Upper lobe of left lung (tissue), 6 donors: Measurements from ENCODE around the gene HIC1. TPM values are rescaled to one million over a fixed set of nuclear protein-coding genes. Genes with fewer than 3 reads are reported as not detected.

ENCODE experiments used
- ATAC-seq, 2 donors: fragments of 200-7000 bp; cut with Tn5 transposase; one replicate each; pipeline ENCODE4 v1.9.1; 2022; ENCODE audit warnings: mild to moderate bottlenecking in 2 of 2, moderate library complexity in 2 of 2; ENCODE audit not compliant: low FRiP score in 2 of 2
- DNase-seq, 2 donors: peaks; one replicate each; pipeline ENCODE4 v3.0.0-alpha.2; 2019 to 2020
- H3K27ac ChIP-seq, 4 donors: fragments of 200-600 bp; sonication (generic); one replicate each; pipeline ENCODE4 v1.5.1; 2016 to 2019
- H3K27me3 ChIP-seq, 4 donors: fragments of 200-600 bp; sonication (generic); one replicate each; pipeline ENCODE4 v1.5.1; 2017 to 2019
- H3K36me3 ChIP-seq, 4 donors: fragments of 200-600 bp; sonication (generic); one replicate each; pipeline ENCODE4 v1.5.1; 2016 to 2019
- H3K4me1 ChIP-seq, 4 donors: fragments of 200-600 bp; sonication (generic); one replicate each; pipeline ENCODE4 v1.5.1; 2018 to 2019
- H3K4me3 ChIP-seq, 4 donors: fragments of 200-600 bp; sonication (generic); one replicate each; pipeline ENCODE4 v1.5.1; 2017 to 2019; ENCODE audit warnings: mild to moderate bottlenecking in 2 of 4, moderate library complexity in 1 of 4
- H3K9me3 ChIP-seq, 4 donors: fragments of 200-600 bp; sonication (generic); one replicate each; pipeline ENCODE4 v1.5.1; 2018 to 2019
- EP300 ChIP-seq, 4 donors: sonication (generic); formaldehyde crosslinking; IDR thresholded peaks; one replicate each; pipeline ENCODE4 v1.5.1; 2017; ENCODE audit warnings: antibody characterized with exemption in 4 of 4, control low read depth in 2 of 4
- POLR2A ChIP-seq, 4 donors: fragments of 450-650 bp; IDR thresholded peaks; one replicate each; pipeline ENCODE4 v1.5.1; 2016 to 2017; ENCODE audit warnings: antibody characterized with exemption in 4 of 4, mild to moderate bottlenecking in 2 of 4
- POLR2AphosphoS5 ChIP-seq, 2 donors: sonication (generic); formaldehyde crosslinking; IDR thresholded peaks; one replicate each; pipeline ENCODE4 v1.5.1; 2017; ENCODE audit warnings: antibody characterized with exemption in 2 of 2
- WGBS, 2 donors: methylation state at CpG; one replicate each; pipeline ENCODE4 v1.1.5; 2017 to 2018; 5-methylcytosine and 5-hydroxymethylcytosine counted together
- total RNA-seq, 6 donors: library from RNA; depleted of rRNA in 4 of 6; stranded (reverse); fragments of >200 nt in 4 of 6; gene quantifications; one replicate each; pipeline versions ENCODE4 v1.1.0 to v1.2.1, GENCODE V29; 2016 to 2021
- TF ChIP-seq, protein P1 (sequence below), 6 experiments: fragments of 450-650 bp in 4 of 6; fragments of 200-600 bp in 2 of 6; sonication (generic) in 2 of 6; IDR thresholded peaks; one replicate each; pipeline ENCODE4 v1.5.1; 2016 to 2019; ENCODE audit warnings: antibody characterized with exemption in 6 of 6
- donor health status: DM: no; HTN: no; CAD: no; lungs with moderate emphysema.
- donor health status: DM: no; HTN: yes; CAD: no; lungs with severe emphysema.

Gene HIC1
- total RNA-seq, 6 donors from 2014 or later, result 8.0 to 25.5 (median 19.1) TPM

DNA sequence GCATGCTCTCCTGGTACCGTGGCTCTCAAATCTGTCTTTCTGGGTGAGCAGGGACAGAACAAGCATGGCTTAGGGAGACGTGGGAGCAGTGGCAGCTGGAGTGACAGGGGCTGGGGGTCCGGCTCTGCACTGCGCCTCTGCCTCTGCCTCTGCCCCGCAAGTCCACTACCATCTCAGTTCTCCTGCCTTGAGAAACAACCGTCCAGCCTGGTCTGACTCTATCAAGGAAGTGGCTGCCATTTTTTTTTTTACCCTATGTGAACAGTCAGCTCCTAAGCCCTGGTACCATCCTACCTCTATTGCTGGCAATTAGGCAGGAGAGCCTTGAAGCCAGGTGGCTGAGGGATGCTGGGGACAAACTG lies 16.1 kb downstream of the HIC1 start:
- 85 to 88% methylated on average over 6 of the region's 6 CpGs for WGBS, 2 donors
- peaks cover 54 to 72% (median 68%) of the 10 kb centered on the region in 4 donors for H3K4me1 ChIP-seq
- DNase-seq (no peak), ATAC-seq (no peak)
- peak overlapping the region; percentile 75 to 90 (median 80) for H3K27ac ChIP-seq
- no peak for TF ChIP-seq POLR2A (IDR thresholded peaks at IDR 0.05)
- TF ChIP-seq POLR2AphosphoS5 (IDR thresholded peaks at IDR 0.05), result no peak
- TF ChIP-seq EP300 (IDR thresholded peaks at IDR 0.05), result no peak
- TF ChIP-seq, protein P1, sequence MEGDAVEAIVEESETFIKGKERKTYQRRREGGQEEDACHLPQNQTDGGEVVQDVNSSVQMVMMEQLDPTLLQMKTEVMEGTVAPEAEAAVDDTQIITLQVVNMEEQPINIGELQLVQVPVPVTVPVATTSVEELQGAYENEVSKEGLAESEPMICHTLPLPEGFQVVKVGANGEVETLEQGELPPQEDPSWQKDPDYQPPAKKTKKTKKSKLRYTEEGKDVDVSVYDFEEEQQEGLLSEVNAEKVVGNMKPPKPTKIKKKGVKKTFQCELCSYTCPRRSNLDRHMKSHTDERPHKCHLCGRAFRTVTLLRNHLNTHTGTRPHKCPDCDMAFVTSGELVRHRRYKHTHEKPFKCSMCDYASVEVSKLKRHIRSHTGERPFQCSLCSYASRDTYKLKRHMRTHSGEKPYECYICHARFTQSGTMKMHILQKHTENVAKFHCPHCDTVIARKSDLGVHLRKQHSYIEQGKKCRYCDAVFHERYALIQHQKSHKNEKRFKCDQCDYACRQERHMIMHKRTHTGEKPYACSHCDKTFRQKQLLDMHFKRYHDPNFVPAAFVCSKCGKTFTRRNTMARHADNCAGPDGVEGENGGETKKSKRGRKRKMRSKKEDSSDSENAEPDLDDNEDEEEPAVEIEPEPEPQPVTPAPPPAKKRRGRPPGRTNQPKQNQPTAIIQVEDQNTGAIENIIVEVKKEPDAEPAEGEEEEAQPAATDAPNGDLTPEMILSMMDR (IDR thresholded peaks at IDR 0.05), result no peak
- H3K27me3 ChIP-seq, result no peaks in the 10 kb centered on the region
- no peak overlapping the region for H3K4me3 ChIP-seq
- peaks cover 0 to 13% (median 4%) of the 10 kb centered on the region in 4 donors for H3K36me3 ChIP-seq
- no peaks in the 10 kb centered on the region for H3K9me3 ChIP-seq

DNA sequence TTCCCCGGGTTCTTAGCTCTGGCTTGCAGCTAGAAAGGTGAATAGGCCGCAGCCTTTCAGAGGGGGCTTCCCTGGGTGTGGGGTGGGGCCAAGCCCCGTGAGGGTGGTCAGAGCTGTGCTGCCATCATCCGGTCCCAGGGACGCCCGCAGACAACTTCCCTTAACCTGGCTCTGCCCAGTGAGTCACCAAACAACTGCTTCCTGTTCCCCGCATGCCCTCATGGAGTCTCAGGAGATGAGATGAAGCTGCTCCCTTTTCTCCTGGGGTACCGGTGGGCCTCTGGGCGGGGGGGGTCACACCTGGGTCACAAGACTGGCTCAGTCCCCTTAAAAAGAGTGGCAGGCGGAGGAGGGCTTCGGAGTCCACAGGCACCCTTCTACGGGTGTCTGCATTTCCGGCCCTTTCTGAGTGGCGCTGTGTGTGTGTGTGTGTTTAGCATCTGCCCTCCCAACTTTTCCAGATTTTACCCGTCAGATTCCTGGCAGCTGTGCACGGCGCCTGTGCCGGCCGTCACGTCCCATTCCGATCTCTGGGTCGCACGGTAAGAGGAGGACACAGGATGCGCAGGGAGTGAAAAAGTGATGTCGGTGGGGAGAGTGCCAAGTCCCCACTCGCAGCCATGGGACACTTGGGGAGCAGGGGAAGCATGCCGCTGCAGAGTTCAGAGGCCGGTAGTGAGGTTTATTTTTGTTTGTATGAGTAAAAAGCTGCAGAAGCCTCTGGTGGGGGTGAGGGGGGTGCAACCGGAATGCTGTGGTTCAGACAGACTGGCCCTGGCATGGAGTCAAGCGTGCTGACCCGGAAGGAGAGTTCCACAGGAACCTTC lies 16.8 kb downstream of the HIC1 start:
- Histone ChIP-seq H3K4me1 (peaks cover 57 to 73% (median 66%) of the 10 kb centered on the region in 4 donors), H3K4me3 (no peak overlapping the region), H3K27me3 (no peaks in the 10 kb centered on the region), H3K9me3 (no peaks in the 10 kb centered on the region), H3K27ac (peak overlapping the region; percentile 75 to 90 (median 80)), H3K36me3 (peaks cover 0 to 14% (median 4%) of the 10 kb centered on the region in 4 donors)
- peak in 3 of 4 donors; percentile 77 to 79 (median 77) for TF ChIP-seq EP300 (IDR thresholded peaks at IDR 0.05)
- TF ChIP-seq POLR2A (IDR thresholded peaks at IDR 0.05), result no peak
- TF ChIP-seq, protein P1 (IDR thresholded peaks at IDR 0.05), result no peak
- TF ChIP-seq POLR2AphosphoS5 (IDR thresholded peaks at IDR 0.05), result peak; percentile 81 to 88
- ATAC-seq (peak in 1 of 2 donors; percentile 45), DNase-seq (peak in 1 of 2 donors; percentile 78)
- WGBS, 2 donors, result 52 to 61% methylated on average over 18 to 31 of the region's 31 CpGs

DNA sequence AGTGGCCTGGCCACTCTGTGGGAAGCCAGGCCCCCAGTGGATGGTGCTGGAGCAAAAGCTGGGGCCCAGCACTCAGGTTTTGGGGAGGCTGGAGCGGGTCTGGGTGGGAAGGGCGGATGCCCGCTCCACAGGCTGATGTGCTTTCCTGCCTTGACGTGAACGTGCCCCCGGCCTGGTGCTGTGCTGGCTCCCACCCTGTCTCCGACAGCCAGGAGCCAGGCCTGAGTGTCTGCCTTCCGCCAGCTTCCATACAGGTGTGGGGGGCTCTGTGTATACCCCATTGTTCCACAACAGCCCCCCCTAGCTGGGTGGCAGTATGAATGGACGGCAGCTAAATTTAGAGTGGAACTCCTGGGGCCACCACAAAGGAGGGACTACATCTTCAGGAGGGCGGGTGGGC lies 20.0 kb downstream of the HIC1 start:
- Histone ChIP-seq H3K4me1 (peaks cover 43 to 52% (median 46%) of the 10 kb centered on the region in 4 donors), H3K9me3 (no peaks in the 10 kb centered on the region), H3K4me3 (no peak overlapping the region), H3K27me3 (no peaks in the 10 kb centered on the region), H3K36me3 (peaks cover 2 to 23% (median 13%) of the 10 kb centered on the region in 4 donors), H3K27ac (peak overlapping the region; percentile 67 to 80 (median 72))
- ATAC-seq (no peak), DNase-seq (peak in 1 of 2 donors; percentile 58)
- TF ChIP-seq, protein P1 (IDR thresholded peaks at IDR 0.05), result no peak
- TF ChIP-seq POLR2AphosphoS5 (IDR thresholded peaks at IDR 0.05) (no peak), EP300 (IDR thresholded peaks at IDR 0.05) (no peak), POLR2A (IDR thresholded peaks at IDR 0.05) (no peak)
- 75 to 82% methylated on average over 5 to 10 of the region's 10 CpGs for WGBS, 2 donors

DNA sequence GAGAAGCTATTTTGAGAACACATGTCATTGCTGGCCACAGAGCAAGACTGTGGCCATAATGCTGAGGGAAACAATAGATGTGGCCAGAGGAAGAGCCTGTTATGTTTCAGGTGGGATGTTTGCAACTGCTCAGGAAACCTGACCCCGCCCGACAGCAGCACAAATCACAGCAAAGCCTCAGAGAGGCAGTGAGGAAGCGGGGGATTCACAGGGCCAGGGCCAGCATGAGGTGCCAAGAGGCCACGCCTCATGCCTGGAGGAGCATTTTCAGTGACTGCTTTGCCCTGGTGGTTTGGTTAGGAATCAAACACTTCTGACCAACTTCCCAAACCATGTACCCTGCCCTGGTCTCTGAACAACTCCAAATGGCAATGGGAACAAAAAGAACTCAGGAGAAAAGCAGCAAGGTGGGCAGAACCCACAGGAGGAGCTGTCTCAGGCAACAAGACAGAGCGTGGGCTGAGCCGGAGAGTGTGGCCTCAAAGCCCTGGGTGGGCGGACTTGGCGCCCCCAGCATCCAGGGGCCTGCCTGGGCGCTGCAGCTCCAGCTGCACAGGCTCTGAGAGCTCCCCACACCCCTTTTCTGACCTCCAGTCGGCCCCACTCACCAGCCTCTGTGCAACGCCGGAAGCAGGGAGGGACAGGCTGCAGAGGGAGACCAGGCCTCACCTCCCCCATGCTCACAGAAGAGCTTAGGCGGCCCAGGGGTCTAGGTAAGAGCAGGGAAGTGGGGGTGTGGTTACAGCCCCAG lies 20.6 kb downstream of the HIC1 start:
- ATAC-seq, result peak; percentile 24 to 82
- Histone ChIP-seq H3K27me3 (no peaks in the 10 kb centered on the region), H3K4me1 (peaks cover 38 to 48% (median 42%) of the 10 kb centered on the region in 4 donors), H3K27ac (peak overlapping the region; percentile 67 to 80 (median 72)), H3K4me3 (no peak overlapping the region), H3K36me3 (peaks cover 2 to 29% (median 16%) of the 10 kb centered on the region in 4 donors), H3K9me3 (no peaks in the 10 kb centered on the region)
- TF ChIP-seq POLR2A (IDR thresholded peaks at IDR 0.05) (no peak), POLR2AphosphoS5 (IDR thresholded peaks at IDR 0.05) (peak in 1 of 2 donors; percentile 55), EP300 (IDR thresholded peaks at IDR 0.05) (peak in 1 of 4 donors; percentile 21)
- TF ChIP-seq, protein P1 (IDR thresholded peaks at IDR 0.05), result peak in 3 of 6 experiments; percentile 5 to 42 (median 28)
- 61 to 62% methylated on average over 9 to 13 of the region's 13 CpGs for WGBS, 2 donors
- DNase-seq, result peak in 1 of 2 donors; percentile 53
